Left lung (tissue), 10 donors: ENCODE measurements around the gene SLC39A8. TPM values are rescaled to one million over a fixed set of nuclear protein-coding genes. Genes with fewer than 3 reads are reported as not detected.

Experiments
- ATAC-seq: fragments of 200-7000 bp; cut with Tn5 transposase; one replicate; pipeline ENCODE4 v1.9.1; 2020; ENCODE audit warnings: moderate library complexity
- DNase-seq, 4 donors: peaks; one replicate each; pipeline ENCODE4 v3.0.0-alpha.2; 2013 to 2020
- H3K27ac ChIP-seq, 2 donors: fragments of 200-600 bp; sonication (generic) in 1 of 2; one replicate each; pipeline versions ENCODE4 v1.5.0 to v1.8.0; 2020 to 2021
- H3K27me3 ChIP-seq, 2 donors: fragments of 200-600 bp; sonication (generic) in 1 of 2; one replicate each; pipeline versions ENCODE4 v1.5.0 to v1.8.0; 2020 to 2021
- H3K36me3 ChIP-seq, 2 donors: fragments of 200-600 bp; sonication (generic) in 1 of 2; one replicate each; pipeline versions ENCODE4 v1.5.0 to v1.8.0; 2020 to 2021
- H3K4me1 ChIP-seq, 2 donors: fragments of 200-600 bp; one replicate each; pipeline ENCODE4 v1.8.0; 2021
- H3K4me3 ChIP-seq, 2 donors: fragments of 200-600 bp; sonication (generic) in 1 of 2; one replicate each; pipeline versions ENCODE4 v1.5.0 to v1.8.0; 2020 to 2021; ENCODE audit warnings: mild to moderate bottlenecking in 1 of 2
- H3K9me3 ChIP-seq, 2 donors: fragments of 200-600 bp; sonication (generic) in 1 of 2; one replicate each; pipeline versions ENCODE4 v1.5.0 to v1.8.0; 2020 to 2021
- CTCF ChIP-seq, 2 donors: fragments of 200-600 bp; sonication (generic) in 1 of 2; IDR thresholded peaks; one replicate each; pipeline versions ENCODE4 v1.5.0 to v1.8.0; 2021; ENCODE audit warnings: antibody characterized with exemption in 2 of 2
- intact Hi-C, 2 donors: fragments of 100-400 bp; cut with DNase I; formaldehyde crosslinking; loops; one replicate each; pipeline versions ENCODE4 v1.11.2 to v1.14.2; 2022
- polyA plus RNA-seq, 6 donors: library from polyadenylated mRNA; unstranded; fragments of 120-200 nt; gene quantifications; one replicate each; pipeline ENCODE4 v1.2.1, GENCODE V29; 2013; ENCODE audit not compliant: insufficient read length in 6 of 6
- total RNA-seq, 2 donors: library from RNA; stranded (reverse); fragmentation: NEBNext Ultra II Directional; extraction: Animal tissue kit (Norgen Biotek cat#: 25700); gene quantifications; one replicate each; pipeline ENCODE4 v1.2.1, GENCODE V29; 2021
- donor health status: DM: no; HTN: yes; CAD: no.
- donor health status: DM: no; HTN: no; CAD: no.

SLC39A8 gene
- total and polyA plus RNA-seq, 8 donors = 4.5 to 318 (median 7.1) TPM

GRCh38 chr4:102227388-102227787 lies 117.9 kb downstream of the SLC39A8 start:
- TF ChIP-seq CTCF (IDR thresholded peaks at IDR 0.05) = no peak
- Histone ChIP-seq H3K4me1 (no peaks in the 10 kb centered on the region), H3K9me3 (peaks cover 0 to 9% of the 10 kb centered on the region in 2 donors), H3K4me3 (no peak overlapping the region), H3K27ac (no peak overlapping the region), H3K36me3 (no peaks in the 10 kb centered on the region), H3K27me3 (no peaks in the 10 kb centered on the region)
- DNase-seq (no peak), ATAC-seq (no peak)
- intact Hi-C loops = no loop called here

- Histone ChIP-seq H3K27me3 (no peaks in the 10 kb centered on the region), H3K9me3 (peaks cover 0 to 9% of the 10 kb centered on the region in 2 donors), H3K4me1 (no peaks in the 10 kb centered on the region), H3K4me3 (no peak overlapping the region), H3K36me3 (no peaks in the 10 kb centered on the region), H3K27ac (no peak overlapping the region)
- TF ChIP-seq CTCF (IDR thresholded peaks at IDR 0.05) = no peak
- DNase-seq (no peak), ATAC-seq (no peak)
- intact Hi-C loops = no loop called here
Observed at GRCh38 chr4:102223461-102223860, 121.8 kb downstream of the SLC39A8 start.

- Histone ChIP-seq H3K27me3 (no peaks in the 10 kb centered on the region), H3K36me3 (no peaks in the 10 kb centered on the region), H3K27ac (no peak overlapping the region), H3K4me1 (no peaks in the 10 kb centered on the region), H3K4me3 (no peak overlapping the region), H3K9me3 (peaks cover 0 to 9% of the 10 kb centered on the region in 2 donors)
- no peak for ATAC-seq
- intact Hi-C loops = no loop called here
- DNase-seq = no peak
- no peak for TF ChIP-seq CTCF (IDR thresholded peaks at IDR 0.05)
Observed at GRCh38 chr4:102222838-102223409, 122.4 kb downstream of the SLC39A8 start.

- no peak for TF ChIP-seq CTCF (IDR thresholded peaks at IDR 0.05)
- Histone ChIP-seq H3K4me3 (no peak overlapping the region), H3K4me1 (no peaks in the 10 kb centered on the region), H3K27me3 (no peaks in the 10 kb centered on the region), H3K9me3 (no peaks in the 10 kb centered on the region), H3K36me3 (no peaks in the 10 kb centered on the region), H3K27ac (no peak overlapping the region)
- no peak for DNase-seq
- intact Hi-C loops = no loop called here
- ATAC-seq = no peak
Observed at GRCh38 chr4:102219129-102219528, 126.2 kb downstream of the SLC39A8 start.

GRCh38 chr4:102218656-102219055 lies 126.6 kb downstream of the SLC39A8 start:
- intact Hi-C loops = no loop called here
- ATAC-seq = no peak

More at GRCh38 chr4:102218656-102219055, 126.6 kb downstream of the SLC39A8 start:
- Histone ChIP-seq H3K27ac (no peak overlapping the region), H3K9me3 (no peaks in the 10 kb centered on the region), H3K4me3 (no peak overlapping the region), H3K4me1 (no peaks in the 10 kb centered on the region), H3K27me3 (no peaks in the 10 kb centered on the region), H3K36me3 (no peaks in the 10 kb centered on the region)
- no peak for DNase-seq
- TF ChIP-seq CTCF (IDR thresholded peaks at IDR 0.05) = no peak
